ENCODE measurements around the gene RXRG. TPM values are rescaled to one million over a fixed set of nuclear protein-coding genes. Genes with fewer than 3 reads are reported as not detected.

The RXRG gene
- total RNA-seq, 1 donor, result not detected

DNA sequence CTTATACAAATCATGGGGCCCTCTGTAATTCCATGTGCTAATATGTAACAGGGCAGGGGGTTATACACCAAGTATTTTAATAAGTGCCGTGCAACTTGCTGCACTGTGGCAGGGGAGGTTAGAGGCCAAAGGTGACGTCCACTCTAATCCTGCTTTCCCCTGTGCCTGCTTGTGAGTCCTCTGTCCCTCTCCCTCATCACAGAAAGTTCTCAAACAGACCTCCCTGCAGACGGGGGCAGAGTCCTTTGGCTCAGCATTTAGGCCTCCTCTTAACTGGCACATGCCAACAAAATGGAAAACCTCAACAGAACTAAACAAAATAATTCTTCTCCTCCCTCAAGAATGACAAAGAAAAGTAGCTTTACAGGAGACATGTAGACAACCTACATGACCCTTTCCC is 2.9 kb downstream of the RXRG start:
- TF ChIP-seq, protein P1, sequence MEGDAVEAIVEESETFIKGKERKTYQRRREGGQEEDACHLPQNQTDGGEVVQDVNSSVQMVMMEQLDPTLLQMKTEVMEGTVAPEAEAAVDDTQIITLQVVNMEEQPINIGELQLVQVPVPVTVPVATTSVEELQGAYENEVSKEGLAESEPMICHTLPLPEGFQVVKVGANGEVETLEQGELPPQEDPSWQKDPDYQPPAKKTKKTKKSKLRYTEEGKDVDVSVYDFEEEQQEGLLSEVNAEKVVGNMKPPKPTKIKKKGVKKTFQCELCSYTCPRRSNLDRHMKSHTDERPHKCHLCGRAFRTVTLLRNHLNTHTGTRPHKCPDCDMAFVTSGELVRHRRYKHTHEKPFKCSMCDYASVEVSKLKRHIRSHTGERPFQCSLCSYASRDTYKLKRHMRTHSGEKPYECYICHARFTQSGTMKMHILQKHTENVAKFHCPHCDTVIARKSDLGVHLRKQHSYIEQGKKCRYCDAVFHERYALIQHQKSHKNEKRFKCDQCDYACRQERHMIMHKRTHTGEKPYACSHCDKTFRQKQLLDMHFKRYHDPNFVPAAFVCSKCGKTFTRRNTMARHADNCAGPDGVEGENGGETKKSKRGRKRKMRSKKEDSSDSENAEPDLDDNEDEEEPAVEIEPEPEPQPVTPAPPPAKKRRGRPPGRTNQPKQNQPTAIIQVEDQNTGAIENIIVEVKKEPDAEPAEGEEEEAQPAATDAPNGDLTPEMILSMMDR (IDR thresholded peaks at IDR 0.05; ENCODE audit: insufficient read depth, low read depth, low read length), result no peak
- H3K4me3 ChIP-seq (ENCODE audit: low read depth, low read length), result no peak overlapping the region
- DNase-seq (ENCODE audit: low read depth), result no peak

DNA sequence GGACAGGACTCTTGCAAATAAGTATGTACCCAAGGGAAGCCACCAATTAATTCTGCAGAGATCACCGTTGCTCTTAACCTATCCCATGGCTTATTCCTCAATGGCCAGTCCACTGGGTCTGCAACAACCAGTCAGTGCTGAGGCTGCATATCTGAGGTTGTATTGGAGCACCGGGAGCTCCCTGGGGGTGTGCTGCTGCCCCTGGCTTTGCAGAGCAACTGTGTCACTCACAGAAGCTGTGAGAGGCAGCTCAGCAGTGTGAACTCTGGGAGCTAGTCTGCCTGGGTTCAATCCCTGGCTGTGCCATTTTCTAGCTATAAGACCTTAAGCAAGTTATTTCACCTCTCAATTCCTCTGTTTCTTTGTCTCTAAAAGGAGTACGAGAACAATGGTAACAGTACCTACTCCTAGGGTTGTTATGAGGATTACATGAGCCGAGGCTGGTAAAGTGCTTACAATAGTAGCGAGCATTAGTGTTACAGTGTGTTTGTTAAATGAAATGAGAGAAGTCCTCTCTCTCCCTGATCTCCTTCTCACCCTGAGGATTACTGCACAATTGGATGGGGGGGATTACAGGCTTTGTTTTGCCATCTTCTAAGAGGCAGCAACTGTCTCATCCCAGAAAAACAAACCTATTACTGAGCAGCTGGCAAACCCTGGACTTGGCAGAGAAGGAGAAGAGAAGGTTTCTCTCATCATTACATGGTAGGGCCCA is 3.6 kb downstream of the RXRG start:
- DNase-seq (ENCODE audit: low read depth), result no peak
- H3K4me3 ChIP-seq (ENCODE audit: low read depth, low read length), result no peak overlapping the region
- TF ChIP-seq, protein P1 (IDR thresholded peaks at IDR 0.05; ENCODE audit: insufficient read depth, low read depth, low read length), result no peak

DNA sequence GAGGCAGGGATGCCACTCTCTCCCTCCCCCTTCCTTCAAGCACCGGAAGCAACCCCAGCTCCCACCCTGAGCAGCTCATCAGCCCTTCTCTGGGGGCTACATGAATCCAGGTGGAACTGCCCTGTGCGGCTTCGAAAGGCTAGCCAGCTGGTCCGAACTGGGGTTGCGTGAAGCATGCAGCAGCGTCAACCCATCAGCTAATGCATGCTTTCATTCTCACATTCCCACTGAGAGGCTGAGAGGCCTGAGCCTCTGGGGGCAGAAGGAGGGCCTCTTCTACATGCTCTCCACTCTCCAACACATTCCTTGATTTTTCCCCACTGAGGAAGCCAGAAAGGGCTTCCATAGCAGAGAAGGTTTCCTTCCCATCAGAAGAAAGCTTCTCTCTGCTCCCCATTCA is 5.6 kb downstream of the RXRG start:
- DNase-seq (ENCODE audit: low read depth), result no peak
- TF ChIP-seq, protein P1 (IDR thresholded peaks at IDR 0.05; ENCODE audit: insufficient read depth, low read depth, low read length), result no peak
- no peak overlapping the region for H3K4me3 ChIP-seq (ENCODE audit: low read depth, low read length)

DNA sequence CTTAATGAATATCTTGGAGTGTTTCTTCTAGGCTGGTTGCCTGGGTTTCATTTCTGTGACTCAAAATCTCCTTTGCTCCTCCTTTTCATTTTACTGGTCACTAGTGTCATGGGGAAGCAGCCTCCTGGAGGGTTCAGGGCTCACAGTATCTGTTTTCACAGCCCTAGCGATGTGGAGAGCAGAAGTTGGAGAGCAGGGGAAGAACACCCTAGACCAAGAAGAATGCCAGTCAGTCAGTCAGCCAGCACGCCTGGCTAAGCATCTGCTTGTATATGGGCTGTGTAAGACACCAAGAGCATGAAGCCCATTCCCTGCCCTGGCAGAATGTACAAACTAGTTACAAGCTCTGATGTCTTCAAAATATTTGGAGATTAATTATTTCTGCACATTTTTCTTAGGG is 7.9 kb downstream of the RXRG start:
- no peak for DNase-seq (ENCODE audit: low read depth)
- TF ChIP-seq, protein P1 (IDR thresholded peaks at IDR 0.05; ENCODE audit: insufficient read depth, low read depth, low read length), result no peak
- H3K4me3 ChIP-seq (ENCODE audit: low read depth, low read length), result no peak overlapping the region

DNA sequence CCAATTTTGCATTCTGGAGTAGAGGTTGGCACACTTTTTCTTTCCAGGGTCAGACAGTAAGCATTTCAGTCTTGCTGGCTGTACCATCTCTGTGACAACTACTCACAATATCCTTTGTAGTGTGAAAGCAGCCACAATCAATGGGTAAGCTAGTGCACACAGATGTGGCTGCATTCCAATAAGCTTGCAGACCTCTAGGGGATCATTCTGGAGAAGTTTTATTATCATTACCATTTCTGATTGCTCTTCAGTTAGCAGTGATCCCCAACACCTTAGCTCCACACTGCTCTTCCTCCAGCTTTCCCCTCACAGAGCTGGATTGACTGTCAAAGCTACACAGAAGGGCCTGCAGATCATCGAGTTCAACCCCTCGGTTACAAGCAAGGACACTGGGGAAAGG is 9.1 kb downstream of the RXRG start:
- no peak for DNase-seq (ENCODE audit: low read depth)
- H3K4me3 ChIP-seq (ENCODE audit: low read depth, low read length), result no peak overlapping the region
- TF ChIP-seq, protein P1 (IDR thresholded peaks at IDR 0.05; ENCODE audit: insufficient read depth, low read depth, low read length), result no peak

DNA sequence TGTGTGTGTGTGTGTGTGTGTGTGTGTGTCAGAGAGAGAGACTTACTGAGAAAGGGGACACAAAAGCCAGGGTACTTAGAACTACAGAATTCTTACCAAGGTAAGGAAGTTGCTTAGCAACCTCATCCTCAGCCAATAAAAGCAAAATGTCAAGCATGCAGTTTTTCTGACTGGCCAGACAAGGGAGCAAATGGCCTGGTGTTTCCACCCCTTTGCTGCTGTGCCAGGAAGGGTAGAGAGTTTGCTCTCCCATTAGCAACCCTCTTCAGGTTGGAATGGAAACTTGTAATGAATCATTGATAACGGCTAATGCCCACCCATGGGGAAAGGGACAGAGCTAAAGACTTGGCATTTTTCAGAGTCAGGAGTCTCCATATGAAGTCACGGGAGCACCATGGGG is 10.6 kb downstream of the RXRG start:
- TF ChIP-seq, protein P1 (IDR thresholded peaks at IDR 0.05; ENCODE audit: insufficient read depth, low read depth, low read length), result no peak
- H3K4me3 ChIP-seq (ENCODE audit: low read depth, low read length), result no peak overlapping the region
- DNase-seq (ENCODE audit: low read depth), result no peak

DNA sequence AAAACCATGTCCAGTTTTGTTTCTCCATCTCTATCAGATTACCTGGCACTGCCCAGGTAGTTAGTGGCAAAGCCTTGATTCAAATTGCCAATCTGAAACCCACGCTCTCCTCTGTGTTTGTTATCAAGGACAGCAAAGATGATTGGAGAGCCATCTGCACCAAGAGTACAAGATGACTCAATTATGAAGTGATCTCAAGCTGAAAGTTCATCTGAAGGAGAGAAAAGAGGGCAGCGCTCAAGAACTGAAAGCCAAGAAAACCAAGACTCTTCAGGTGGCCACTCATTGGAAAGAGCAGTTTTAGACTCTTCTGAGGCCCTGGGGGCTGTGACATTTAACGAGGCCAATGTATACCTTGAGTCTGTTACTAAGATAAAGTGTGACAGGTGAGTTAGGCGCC is 13.8 kb downstream of the RXRG start:
- TF ChIP-seq, protein P1 (IDR thresholded peaks at IDR 0.05; ENCODE audit: insufficient read depth, low read depth, low read length), result no peak
- no peak for DNase-seq (ENCODE audit: low read depth)
- no peak overlapping the region for H3K4me3 ChIP-seq (ENCODE audit: low read depth, low read length)
